Breast epithelium (tissue), 3 donors: ENCODE data around the gene ATP5ME.

Experiments used
- POLR2A ChIP-seq: fragments of 450-650 bp; IDR thresholded peaks from one replicate; pipeline ENCODE4 v1.6.1; 2016; ENCODE audit warnings: antibody characterized with exemption, mild to moderate bottlenecking, moderate library complexity
- POLR2AphosphoS5 ChIP-seq, 3 donors: sonication (generic); formaldehyde crosslinking; IDR thresholded peaks; one replicate each; pipeline ENCODE4 v1.6.1; 2017; ENCODE audit warnings: antibody characterized with exemption in 3 of 3
- TF ChIP-seq, protein P1 (sequence below), 3 donors: fragments of 450-650 bp; IDR thresholded peaks; one replicate each; pipeline ENCODE4 v1.5.1; 2016 to 2017; ENCODE audit warnings: antibody characterized with exemption in 3 of 3, mild to moderate bottlenecking in 3 of 3, moderate library complexity in 3 of 3

DNA sequence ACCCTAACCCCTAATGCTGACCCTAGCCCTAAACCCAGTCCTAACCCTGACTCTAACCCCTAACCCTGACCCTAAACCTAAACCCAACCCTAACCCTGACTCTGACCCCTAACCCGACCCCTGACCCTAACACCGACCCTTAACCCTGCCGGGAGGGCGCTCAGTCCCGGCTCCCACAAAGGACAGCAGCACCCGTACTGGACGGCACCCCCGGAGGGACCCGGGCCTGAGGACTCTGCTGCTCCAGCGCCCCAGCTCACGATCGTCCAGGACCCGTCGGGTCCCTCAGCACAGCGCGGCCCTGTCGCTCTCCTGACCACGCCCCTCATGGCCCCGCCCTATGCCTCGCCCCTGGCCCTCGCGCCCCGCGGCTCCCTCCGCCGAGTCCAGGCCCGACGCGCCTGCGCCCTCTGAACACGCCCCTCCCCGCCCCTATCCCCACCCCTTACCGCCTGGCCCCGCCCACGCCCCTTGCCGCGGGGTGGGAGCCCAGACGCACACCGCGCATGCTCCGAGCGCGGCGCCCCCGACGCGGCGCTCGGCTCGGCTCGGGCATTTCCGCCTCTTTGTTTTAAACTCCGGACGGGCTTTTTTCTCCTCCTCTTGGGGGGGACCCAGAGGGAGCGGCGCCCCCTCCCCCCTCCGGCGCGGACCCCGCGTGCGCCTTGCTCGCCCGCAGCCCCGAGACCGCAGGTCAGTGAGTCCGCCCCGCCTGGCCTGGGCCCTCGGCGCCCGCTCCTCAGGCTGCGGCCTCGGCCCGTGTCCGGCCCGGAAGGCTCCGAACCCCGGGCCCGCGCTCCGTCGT lies 31.4 kb upstream of the ATP5ME start, which contains the start of gene PCGF3:
- TF ChIP-seq, protein P1, sequence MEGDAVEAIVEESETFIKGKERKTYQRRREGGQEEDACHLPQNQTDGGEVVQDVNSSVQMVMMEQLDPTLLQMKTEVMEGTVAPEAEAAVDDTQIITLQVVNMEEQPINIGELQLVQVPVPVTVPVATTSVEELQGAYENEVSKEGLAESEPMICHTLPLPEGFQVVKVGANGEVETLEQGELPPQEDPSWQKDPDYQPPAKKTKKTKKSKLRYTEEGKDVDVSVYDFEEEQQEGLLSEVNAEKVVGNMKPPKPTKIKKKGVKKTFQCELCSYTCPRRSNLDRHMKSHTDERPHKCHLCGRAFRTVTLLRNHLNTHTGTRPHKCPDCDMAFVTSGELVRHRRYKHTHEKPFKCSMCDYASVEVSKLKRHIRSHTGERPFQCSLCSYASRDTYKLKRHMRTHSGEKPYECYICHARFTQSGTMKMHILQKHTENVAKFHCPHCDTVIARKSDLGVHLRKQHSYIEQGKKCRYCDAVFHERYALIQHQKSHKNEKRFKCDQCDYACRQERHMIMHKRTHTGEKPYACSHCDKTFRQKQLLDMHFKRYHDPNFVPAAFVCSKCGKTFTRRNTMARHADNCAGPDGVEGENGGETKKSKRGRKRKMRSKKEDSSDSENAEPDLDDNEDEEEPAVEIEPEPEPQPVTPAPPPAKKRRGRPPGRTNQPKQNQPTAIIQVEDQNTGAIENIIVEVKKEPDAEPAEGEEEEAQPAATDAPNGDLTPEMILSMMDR (IDR thresholded peaks at IDR 0.05): no peak
- no peak for TF ChIP-seq POLR2A
- TF ChIP-seq POLR2AphosphoS5 (IDR thresholded peaks at IDR 0.05): peak; percentile 21 to 71 (median 59)
